SKM-1 (cell line): ENCODE measurements around the gene ITPKC.

ENCODE experiments used
- DNase-seq: peaks from one replicate; lab custom pipeline; 2025; ENCODE audit not compliant: unreplicated experiment; lab: John Stamatoyannopoulos, UW

ITPKC gene

DNA sequence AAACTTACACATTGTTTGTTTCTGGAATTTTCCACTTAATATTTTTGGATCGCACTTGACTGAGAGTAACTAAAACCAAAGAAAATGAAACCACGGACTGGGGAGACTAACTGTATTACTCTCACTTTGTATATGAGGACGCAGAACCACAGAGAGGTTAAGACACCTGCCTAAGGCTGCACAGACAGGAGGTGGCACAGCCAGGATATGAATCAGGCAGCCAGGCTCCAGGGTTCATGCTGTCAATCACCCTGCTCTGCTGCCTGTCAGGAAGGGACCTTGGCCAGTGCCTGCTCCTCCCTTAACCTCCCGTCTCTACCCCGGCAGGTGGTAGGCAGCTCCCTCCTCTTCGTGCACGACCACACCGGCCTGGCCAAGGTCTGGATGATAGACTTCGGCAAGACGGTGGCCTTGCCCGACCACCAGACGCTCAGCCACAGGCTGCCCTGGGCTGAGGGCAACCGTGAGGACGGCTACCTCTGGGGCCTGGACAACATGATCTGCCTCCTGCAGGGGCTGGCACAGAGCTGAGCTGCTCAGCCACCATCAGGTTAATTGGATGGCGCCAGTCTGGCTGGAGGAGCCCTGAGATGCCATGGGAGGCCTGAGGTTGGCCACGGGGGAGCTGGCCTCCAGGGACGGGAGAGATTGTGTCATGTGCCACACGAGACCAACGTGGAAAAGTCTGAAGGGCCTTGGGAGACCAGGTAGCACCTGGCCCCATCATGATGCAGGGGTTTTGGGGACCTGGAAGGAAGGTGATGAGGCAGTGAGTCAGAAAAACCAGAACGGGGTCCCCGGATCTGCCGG is 22.3 kb downstream of the ITPKC start:
- no peak for DNase-seq

- DNase-seq = no peak
Observed at GRCh38 chr19:40739871-40740703, 23.2 kb downstream of the ITPKC start.

- DNase-seq = no peak
Observed at GRCh38 chr19:40740747-40741146, 23.8 kb downstream of the ITPKC start.

GRCh38 chr19:40741527-40742390 is 24.8 kb downstream of the ITPKC start:
- DNase-seq = no peak

- no peak for DNase-seq
Observed at GRCh38 chr19:40742477-40742876, 25.6 kb downstream of the ITPKC start.

- DNase-seq = no peak
Observed at GRCh38 chr19:40742886-40743285, 26.0 kb downstream of the ITPKC start.

GRCh38 chr19:40743926-40744325 is 27.0 kb downstream of the ITPKC start:
- no peak for DNase-seq

GRCh38 chr19:40744554-40745401 is 27.9 kb downstream of the ITPKC start:
- DNase-seq = no peak

DNA sequence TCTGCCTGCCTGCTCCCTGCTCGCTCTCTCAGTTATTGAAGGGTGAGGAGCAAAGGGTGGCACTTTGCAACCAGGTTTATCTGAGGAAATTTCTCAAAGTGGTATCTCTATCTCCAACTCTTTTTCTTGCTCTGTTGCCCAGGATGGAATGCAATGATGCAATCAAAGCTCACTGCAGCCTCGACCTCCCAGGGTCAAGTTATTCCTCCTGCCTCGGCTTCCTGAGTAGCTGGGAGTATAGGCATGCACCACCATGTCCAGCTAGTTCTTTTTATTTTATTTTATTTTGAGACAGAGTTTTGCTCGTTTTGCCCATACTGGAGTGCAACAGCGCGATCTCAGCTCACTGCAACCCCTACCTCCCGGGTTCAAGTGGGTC is 28.5 kb downstream of the ITPKC start:
- DNase-seq = no peak

DNA sequence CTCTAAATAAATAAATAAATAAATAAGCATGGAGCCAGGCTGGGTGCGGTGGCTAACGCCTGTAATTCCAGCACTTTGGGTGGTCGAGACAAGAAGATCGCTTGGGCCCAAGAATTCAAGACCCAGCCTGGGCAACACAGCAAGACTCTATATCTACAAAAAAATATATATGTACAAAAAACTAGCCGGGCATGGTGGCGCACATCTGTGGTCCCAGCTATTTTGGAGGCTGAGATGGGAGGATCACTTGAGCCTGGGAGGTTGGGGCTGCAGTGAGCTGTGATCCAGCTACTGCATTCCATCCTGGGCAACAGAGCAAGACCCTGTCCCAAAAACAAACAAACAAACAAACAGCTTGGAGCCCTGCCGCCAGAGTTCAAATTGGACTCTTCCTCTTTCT is 30.6 kb downstream of the ITPKC start:
- DNase-seq = no peak

GRCh38 chr19:40750058-40750873 is 33.4 kb downstream of the ITPKC start, which contains the start of gene ACTMAP:
Gene ACTMAP (minus strand): TSS chr19:40750477. CDS start chr19:40749803, 674 bp downstream.
- peak; percentile 99 for DNase-seq

GRCh38 chr19:40750874-40751537 is 34.1 kb downstream of the ITPKC start, which contains the start of gene SNRPA:
Gene SNRPA (plus strand): TSS chr19:40751203. CDS start chr19:40751409, 206 bp downstream.
- peak; percentile 97 for DNase-seq

- DNase-seq = no peak
Observed at GRCh38 chr19:40752257-40752781, 35.4 kb downstream of the ITPKC start.

GRCh38 chr19:40754611-40755247 is 37.8 kb downstream of the ITPKC start:
- DNase-seq = no peak

- DNase-seq = no peak
Observed at GRCh38 chr19:40755248-40755624, 38.3 kb downstream of the ITPKC start.

GRCh38 chr19:40755791-40756190 is 38.9 kb downstream of the ITPKC start:
- DNase-seq = no peak

GRCh38 chr19:40756502-40757110 is 39.7 kb downstream of the ITPKC start:
- DNase-seq = no peak

GRCh38 chr19:40758491-40758890 is 41.6 kb downstream of the ITPKC start:
- no peak for DNase-seq
